ENCODE measurements around the gene ARFRP1.
A peak's percentile ranks its signal among the peaks of the same experiment; 100 is the strongest.
"Not testable (repeated sequence)": the region's sequence is repeated elsewhere in the genome, so short reads cannot be mapped to it uniquely, and the experiment has no call there.

ARFRP1 gene

DNA sequence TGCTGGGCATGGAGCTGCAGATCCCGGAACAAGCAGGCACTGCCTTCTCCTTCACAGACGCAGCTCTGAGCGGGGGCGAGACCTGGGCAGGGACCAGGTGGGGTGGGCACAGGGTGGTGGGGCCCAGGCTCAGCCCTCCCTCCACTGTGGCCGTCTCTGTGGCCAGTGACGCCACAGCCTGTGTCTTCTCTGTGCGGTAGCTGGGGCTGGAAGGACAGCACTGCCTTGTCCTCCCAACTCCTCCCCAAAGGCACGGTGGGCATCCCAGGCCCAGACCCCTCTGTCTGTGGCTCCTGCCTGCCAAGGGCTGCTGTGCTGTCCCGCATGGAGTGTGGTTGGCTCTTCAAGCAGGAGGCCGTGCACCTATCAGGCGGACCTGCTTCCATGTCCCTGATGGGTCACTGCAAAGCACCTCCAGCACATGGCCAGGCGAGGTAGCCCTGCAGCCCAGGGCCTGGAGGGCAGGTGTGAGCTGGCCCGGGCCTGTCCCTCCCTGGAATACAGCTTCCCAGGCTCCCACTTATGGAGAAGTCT lies 26.1 kb downstream of the ARFRP1 start:
- no peaks in the 10 kb centered on the region for H3K9me3 Mint-ChIP-seq
- no peak overlapping the region for H3K4me3 Mint-ChIP-seq
- H3K36me3 Mint-ChIP-seq (ENCODE audit: insufficient read depth): peaks cover 7% of the 10 kb centered on the region
- DNase-seq (no peak), ATAC-seq (replicated peaks) (no peak)
- H3K27ac Mint-ChIP-seq: no peak overlapping the region
- peaks cover 0 to 1% of the 10 kb centered on the region in 2 donors for H3K4me1 Mint-ChIP-seq (ENCODE audit: low read depth in 2 of 2)
- no peaks in the 10 kb centered on the region for H3K27me3 Mint-ChIP-seq

DNA sequence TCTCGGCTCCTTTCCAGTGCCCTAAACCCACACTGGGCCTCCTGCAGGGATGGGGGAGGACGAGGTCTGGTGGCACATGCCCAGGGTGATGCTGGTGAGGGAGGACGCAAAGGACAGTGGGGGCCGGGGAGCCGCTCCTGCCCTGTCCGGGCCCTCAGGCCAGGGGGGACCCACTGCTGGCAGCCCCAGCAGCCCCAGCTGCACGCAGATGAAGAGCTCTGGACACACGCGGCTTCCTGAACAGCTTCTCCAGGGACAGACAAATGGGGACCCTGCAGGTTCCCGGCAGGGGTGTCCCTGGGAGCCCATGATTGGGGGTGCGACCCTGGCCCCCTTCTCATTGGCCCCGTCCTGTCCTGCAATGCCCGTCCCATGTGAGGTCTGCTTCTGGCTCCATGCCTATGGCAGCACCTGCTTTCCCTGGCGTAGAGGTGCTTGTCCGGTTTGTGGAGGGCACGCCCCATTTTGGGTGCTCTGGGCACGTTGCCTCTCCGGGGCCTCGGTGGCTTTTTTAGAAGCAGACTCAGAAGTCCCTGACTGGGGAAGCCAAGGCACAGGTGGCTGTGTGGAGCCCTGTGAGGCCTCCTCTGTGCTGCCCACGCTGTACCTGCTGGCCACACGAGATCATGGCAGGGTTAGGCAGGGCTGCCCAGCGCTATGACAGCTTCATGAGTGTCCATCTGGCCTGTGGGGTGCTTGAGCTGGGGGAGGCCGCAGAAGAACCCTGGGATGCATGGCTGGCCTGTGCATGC lies 26.7 kb downstream of the ARFRP1 start:
- peak overlapping the region in 1 of 2 donors; percentile 32 for H3K27ac Mint-ChIP-seq
- H3K4me3 Mint-ChIP-seq: no peak overlapping the region
- no peak for ATAC-seq (replicated peaks)
- no peaks in the 10 kb centered on the region for H3K4me1 Mint-ChIP-seq (ENCODE audit: low read depth in 2 of 2)
- H3K36me3 Mint-ChIP-seq (ENCODE audit: insufficient read depth): peaks cover 7% of the 10 kb centered on the region
- no peaks in the 10 kb centered on the region for H3K9me3 Mint-ChIP-seq
- H3K27me3 Mint-ChIP-seq: no peaks in the 10 kb centered on the region
- DNase-seq: no peak

DNA sequence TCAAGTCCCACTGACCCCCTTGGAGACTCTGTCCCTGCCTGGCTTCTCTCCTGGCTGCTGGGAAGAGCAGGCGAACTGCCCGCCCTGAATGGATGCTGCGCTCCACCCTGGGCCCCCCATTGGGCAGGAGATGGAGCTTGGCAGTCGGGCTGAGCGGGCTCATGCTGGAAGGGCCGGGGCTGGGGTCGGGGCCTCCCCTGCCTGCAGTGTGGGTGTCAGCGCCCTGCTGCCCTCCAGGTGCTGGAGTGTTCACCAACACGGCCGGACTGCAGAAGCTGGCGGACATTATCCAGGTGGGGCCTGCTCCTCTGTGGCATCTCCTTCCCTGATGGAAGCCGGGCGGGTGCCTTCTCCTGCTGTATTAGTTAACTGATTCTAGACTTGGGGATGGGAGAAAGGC lies 27.3 kb downstream of the ARFRP1 start:
- peaks cover 7% of the 10 kb centered on the region for H3K36me3 Mint-ChIP-seq (ENCODE audit: insufficient read depth)

DNA sequence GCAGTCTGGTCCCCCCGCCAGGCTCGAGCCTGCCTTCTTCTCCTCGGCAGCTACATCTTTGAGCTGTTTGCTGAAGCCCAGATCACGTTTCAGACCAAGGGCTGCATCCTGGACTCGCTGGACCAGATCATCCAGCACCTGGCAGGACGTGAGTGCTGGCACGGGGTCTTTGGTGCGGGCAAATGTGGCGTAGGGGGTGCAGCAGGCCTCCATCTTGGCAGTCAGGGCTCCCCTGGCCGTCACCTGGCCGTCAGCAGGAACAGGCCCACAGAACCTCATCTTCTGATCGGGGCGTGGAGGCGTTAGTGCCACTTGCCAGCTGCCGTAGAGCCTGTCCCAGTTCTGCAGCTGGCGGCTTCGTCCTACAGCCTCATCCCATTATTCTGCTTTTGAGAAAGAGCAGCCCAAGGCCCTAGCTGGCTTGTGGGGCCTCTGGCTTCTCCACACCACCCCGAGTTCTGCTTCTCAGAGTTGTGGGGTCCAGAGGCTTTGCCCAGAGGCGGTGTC lies 27.9 kb downstream of the ARFRP1 start:
- no peak overlapping the region for H3K27ac Mint-ChIP-seq
- no peaks in the 10 kb centered on the region for H3K9me3 Mint-ChIP-seq
- no peaks in the 10 kb centered on the region for H3K4me1 Mint-ChIP-seq (ENCODE audit: low read depth in 2 of 2)
- H3K4me3 Mint-ChIP-seq: no peak overlapping the region
- DNase-seq: no peak
- no peaks in the 10 kb centered on the region for H3K27me3 Mint-ChIP-seq
- no peak for ATAC-seq (replicated peaks)
- H3K36me3 Mint-ChIP-seq (ENCODE audit: insufficient read depth): peaks cover 12% of the 10 kb centered on the region

More for the DNA sequence above, 27.3 kb downstream of the ARFRP1 start:
- ATAC-seq (replicated peaks) (no peak), DNase-seq (no peak)
- no peak overlapping the region for H3K4me3 Mint-ChIP-seq
- no peaks in the 10 kb centered on the region for H3K9me3 Mint-ChIP-seq
- H3K4me1 Mint-ChIP-seq (ENCODE audit: low read depth in 2 of 2): no peaks in the 10 kb centered on the region
- peak overlapping the region in 1 of 2 donors; percentile 32 for H3K27ac Mint-ChIP-seq
- H3K27me3 Mint-ChIP-seq: no peaks in the 10 kb centered on the region

DNA sequence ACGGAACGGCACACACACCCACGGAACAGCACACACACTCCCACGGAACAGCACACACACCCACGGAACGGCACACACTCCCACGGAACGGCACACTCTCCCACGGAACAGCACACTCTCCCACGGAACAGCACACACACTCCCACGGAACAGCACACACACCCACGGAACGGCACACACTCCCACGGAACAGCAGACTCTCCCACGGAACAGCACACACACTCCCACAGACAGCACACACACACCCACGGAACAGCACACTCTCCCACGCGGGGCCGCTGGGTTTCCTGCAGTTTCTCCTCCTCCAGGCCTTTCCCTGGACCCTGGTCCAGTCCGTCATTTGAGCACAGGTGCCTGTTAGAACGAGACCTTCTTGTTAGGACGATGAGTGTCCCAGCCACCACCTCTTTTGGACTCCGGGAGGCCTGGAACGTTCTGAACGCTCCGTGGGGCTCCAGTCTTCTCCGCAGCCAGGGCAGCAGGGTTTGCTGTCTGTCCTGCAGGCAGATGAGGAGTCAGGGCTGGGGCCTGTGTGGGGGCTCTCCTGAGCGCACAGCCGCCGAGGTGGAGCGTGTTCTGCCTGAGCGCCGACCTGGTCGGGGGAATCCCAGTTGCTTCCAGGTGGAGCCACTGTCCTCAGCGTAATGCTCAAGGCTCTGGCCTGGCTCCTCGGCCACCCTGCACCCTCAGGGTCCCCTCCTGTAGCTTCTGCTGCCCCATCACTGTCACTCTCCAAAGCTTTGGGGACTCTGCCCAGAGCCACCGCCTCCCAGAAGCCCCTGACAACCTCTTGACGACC lies 28.9 kb downstream of the ARFRP1 start:
- Mint-ChIP-seq H3K27me3 (no peaks in the 10 kb centered on the region), H3K4me1 (ENCODE audit: low read depth in 2 of 2) (no peaks in the 10 kb centered on the region), H3K4me3 (no peak overlapping the region), H3K36me3 (ENCODE audit: insufficient read depth) (peaks cover 13% of the 10 kb centered on the region), H3K9me3 (no peaks in the 10 kb centered on the region), H3K27ac (no peak overlapping the region)
- ATAC-seq (replicated peaks) (no peak), DNase-seq (no peak)

DNA sequence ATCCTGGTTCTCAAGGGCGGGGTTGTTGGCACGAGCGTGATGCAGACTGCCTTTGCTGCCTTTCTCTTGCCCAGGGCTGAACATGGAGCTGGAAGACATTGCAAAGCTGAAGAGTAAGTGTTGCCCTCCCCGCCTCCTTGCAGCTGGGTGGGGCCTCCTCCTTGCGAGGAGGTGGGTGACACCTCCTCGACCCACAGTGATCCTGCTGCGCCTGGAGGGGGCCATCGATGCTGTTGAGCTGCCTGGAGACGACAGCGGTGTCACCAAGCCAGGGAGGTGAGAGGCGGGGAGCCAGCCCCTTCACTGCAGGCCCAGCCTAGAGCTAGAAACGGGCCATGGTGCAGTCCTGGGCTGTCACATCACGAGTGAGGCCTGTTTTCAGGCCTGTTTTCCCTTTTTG lies 29.7 kb downstream of the ARFRP1 start:
- DNase-seq (no peak), ATAC-seq (replicated peaks) (no peak)
- no peak overlapping the region for H3K4me3 Mint-ChIP-seq
- no peak overlapping the region for H3K27ac Mint-ChIP-seq
- no peaks in the 10 kb centered on the region for H3K4me1 Mint-ChIP-seq (ENCODE audit: low read depth in 2 of 2)
- H3K27me3 Mint-ChIP-seq: no peaks in the 10 kb centered on the region
- no peaks in the 10 kb centered on the region for H3K9me3 Mint-ChIP-seq
- H3K36me3 Mint-ChIP-seq (ENCODE audit: insufficient read depth): peaks cover 13% of the 10 kb centered on the region

DNA sequence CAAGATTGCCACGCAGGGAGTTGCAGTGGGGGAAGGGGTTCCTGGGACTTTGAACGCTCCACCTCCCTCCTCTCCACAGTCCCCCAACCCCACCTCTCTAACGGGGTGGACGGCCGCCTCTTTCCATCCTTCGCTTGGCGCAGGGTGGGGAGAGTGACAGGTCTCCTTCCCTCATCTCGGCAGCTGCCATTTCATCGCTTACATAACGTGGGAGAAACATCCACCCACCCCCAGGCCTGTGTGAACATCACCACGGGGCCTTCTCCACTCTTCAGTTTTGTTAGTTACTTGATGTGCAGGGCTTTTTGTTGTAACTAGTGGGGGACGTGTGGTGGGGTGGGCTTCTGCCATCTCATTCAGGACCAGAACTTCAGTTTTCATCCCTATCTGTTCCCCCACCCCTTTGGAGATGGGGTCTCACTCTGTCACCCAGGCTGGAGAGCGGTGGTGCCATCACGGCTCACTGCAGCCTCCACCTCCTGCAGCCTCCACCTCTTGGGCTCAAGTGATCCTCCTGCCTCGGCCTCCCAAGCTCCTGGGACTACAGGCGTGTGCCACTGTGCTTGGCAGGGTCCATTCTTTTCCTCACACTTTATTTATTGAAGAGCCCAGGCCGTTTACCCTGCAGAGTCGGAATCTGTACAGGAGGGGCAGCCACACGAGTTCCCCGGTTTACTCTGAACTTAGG lies 32.0 kb downstream of the ARFRP1 start:
- no peak for DNase-seq

DNA sequence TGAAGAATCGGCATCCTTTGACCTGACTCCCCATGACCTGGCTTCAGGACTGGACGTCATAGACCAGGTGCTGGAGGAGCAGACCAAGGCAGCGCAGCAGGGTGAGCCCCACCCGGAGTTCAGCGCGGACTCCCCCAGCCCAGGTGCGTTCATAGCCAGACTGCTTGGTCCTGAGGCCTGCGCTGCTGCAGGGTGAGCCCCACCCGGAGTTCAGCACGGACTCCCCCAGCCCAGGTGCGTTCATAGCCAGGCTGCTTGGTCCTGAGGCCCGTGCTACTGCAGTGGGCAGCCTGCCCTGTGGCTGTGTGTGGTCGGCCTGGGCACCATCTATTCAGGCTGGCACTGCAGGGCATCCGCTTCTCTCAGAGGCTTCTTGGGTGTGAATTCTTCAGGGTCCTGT lies 33.8 kb downstream of the ARFRP1 start:
- Mint-ChIP-seq H3K27me3 (no peaks in the 10 kb centered on the region), H3K36me3 (ENCODE audit: insufficient read depth) (peaks cover 11% of the 10 kb centered on the region), H3K4me3 (no peak overlapping the region), H3K4me1 (ENCODE audit: low read depth in 2 of 2) (no peaks in the 10 kb centered on the region), H3K9me3 (no peaks in the 10 kb centered on the region), H3K27ac (no peak overlapping the region)
- ATAC-seq (replicated peaks) (no peak), DNase-seq (no peak)

More for the DNA sequence above, 32.0 kb downstream of the ARFRP1 start:
- no peak overlapping the region for H3K4me3 Mint-ChIP-seq
- H3K4me1 Mint-ChIP-seq (ENCODE audit: low read depth in 2 of 2): no peaks in the 10 kb centered on the region
- H3K36me3 Mint-ChIP-seq (ENCODE audit: insufficient read depth): peaks cover 15% of the 10 kb centered on the region
- H3K27ac Mint-ChIP-seq: no peak overlapping the region
- ATAC-seq (replicated peaks): no peak
- no peaks in the 10 kb centered on the region for H3K9me3 Mint-ChIP-seq
- H3K27me3 Mint-ChIP-seq: no peaks in the 10 kb centered on the region

DNA sequence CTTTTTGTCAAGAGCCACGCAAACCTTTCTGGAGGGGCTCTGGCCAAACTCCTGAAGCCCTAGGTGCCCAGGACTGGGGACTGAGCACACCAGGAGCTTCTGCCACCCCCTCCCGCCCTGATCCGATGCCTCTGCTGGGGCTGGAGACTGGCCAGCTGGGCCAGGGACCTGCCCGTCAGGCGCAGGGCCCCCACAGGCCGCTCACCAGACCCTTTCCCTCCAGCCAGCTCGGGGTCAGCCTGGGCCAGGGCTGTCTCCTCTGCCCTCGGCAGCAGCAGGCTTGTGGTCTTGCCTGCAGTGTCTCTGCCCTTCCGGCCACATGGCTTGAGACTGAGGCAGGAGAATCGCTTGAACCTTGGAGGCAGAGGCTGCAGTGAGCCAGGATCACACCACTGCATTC lies 35.1 kb downstream of the ARFRP1 start:
- peaks cover 9% of the 10 kb centered on the region for H3K36me3 Mint-ChIP-seq (ENCODE audit: insufficient read depth)
- ATAC-seq (replicated peaks): no peak
- H3K9me3 Mint-ChIP-seq: no peaks in the 10 kb centered on the region
- no peaks in the 10 kb centered on the region for H3K27me3 Mint-ChIP-seq
- H3K27ac Mint-ChIP-seq: no peak overlapping the region
- H3K4me3 Mint-ChIP-seq: no peak overlapping the region
- no peak for DNase-seq
- no peaks in the 10 kb centered on the region for H3K4me1 Mint-ChIP-seq (ENCODE audit: low read depth in 2 of 2)

DNA sequence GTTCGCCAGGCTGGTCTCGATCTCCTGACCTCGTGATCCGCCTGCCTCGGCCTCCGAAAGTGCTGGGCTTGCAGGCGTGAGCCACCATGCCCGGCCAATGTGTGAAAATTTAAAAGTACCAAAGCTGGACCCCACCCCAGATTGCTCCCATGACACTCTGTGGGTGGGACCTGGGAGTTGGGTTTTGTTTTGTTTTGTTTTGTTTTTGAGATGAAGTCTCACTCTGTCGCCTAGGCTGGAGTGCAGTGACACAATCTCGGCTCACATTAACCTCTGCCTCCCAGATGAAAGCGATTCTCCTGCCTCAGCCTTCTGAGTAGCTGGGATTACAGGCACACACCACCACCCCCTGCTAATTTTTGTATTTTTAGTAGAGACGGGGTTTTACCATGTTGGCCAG lies 36.1 kb downstream of the ARFRP1 start:
- not testable (repeated sequence) for DNase-seq; H3K4me3 Mint-ChIP-seq; H3K27ac Mint-ChIP-seq; H3K4me1 Mint-ChIP-seq (ENCODE audit: low read depth in 2 of 2); H3K27me3 Mint-ChIP-seq; ATAC-seq (replicated peaks); H3K9me3 Mint-ChIP-seq
- H3K36me3 Mint-ChIP-seq (ENCODE audit: insufficient read depth): peaks cover 14% of the 10 kb centered on the region

DNA sequence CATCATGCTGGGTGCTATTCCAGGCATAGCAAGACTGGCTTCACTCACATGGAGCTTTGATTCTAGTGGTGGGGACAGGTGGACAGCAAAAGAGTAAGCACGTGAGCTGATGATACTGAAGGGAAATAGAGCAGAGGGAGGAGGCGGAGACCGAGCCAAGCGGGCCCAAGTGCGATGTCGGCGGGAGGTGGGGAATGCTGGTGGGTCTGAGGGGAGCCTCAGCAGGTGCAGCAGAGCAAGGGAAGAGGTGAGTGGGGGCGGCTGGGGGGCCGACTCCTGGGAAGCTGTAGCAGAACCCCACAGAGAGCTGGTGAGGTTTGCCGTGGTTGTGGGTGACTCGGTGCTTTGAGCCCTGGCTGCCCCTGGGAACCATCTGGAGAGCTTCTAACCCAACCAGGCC lies 39.4 kb downstream of the ARFRP1 start:
- no peak overlapping the region for H3K27ac Mint-ChIP-seq
- peaks cover 15% of the 10 kb centered on the region for H3K36me3 Mint-ChIP-seq (ENCODE audit: insufficient read depth)
- H3K4me3 Mint-ChIP-seq: no peak overlapping the region
- ATAC-seq (replicated peaks): no peak
- no peaks in the 10 kb centered on the region for H3K27me3 Mint-ChIP-seq
- H3K9me3 Mint-ChIP-seq: no peaks in the 10 kb centered on the region
- no peak for DNase-seq
- no peaks in the 10 kb centered on the region for H3K4me1 Mint-ChIP-seq (ENCODE audit: low read depth in 2 of 2)

DNA sequence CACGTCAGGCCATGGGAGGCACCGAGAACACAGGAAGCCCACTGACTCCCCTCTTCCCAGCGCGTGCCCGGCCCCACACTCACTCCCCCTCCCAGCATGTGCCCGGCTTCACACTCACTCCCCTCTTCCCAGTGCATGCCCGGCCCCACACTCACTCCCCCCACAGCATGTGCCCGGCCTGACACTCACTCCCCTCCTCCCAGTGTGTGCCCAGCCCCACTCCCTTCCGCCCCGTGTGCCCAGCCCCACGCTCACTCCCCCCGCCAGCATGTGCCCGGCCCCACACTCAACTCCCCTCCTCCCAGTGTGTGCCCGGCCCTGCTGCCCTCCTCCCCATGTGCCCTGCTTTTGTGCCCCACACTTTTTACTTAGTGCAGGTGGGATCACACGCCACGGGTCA lies 39.9 kb downstream of the ARFRP1 start:
- no peaks in the 10 kb centered on the region for H3K4me1 Mint-ChIP-seq (ENCODE audit: low read depth in 2 of 2)
- peaks cover 15% of the 10 kb centered on the region for H3K36me3 Mint-ChIP-seq (ENCODE audit: insufficient read depth)
- DNase-seq: no peak
- H3K27me3 Mint-ChIP-seq: no peaks in the 10 kb centered on the region
- H3K27ac Mint-ChIP-seq: no peak overlapping the region
- no peaks in the 10 kb centered on the region for H3K9me3 Mint-ChIP-seq
- no peak for ATAC-seq (replicated peaks)
- H3K4me3 Mint-ChIP-seq: no peak overlapping the region

DNA sequence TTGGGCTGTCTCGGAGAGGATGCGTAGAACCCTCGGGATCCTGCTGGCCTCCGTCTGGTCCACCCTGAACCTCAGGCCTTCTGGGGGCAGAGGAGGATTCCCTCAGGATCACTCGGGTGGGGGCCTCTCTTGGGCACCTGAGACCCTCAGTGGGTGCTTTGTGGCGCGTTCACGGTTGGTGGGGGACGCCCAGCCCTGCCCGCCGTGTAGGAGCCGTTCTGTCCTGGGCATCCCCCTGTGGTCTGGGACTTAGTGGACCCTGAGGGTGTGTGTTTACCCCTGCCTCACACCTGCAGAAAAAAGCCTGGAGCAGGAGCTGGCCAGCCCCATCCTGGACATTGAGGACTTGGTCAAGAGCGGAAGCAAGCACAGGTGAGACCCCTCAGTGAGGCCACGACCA lies 42.1 kb downstream of the ARFRP1 start:
- Mint-ChIP-seq H3K27ac (peak overlapping the region in 1 of 2 donors; percentile 82), H3K9me3 (no peaks in the 10 kb centered on the region), H3K4me3 (no peak overlapping the region), H3K27me3 (no peaks in the 10 kb centered on the region), H3K4me1 (ENCODE audit: low read depth in 2 of 2) (no peaks in the 10 kb centered on the region), H3K36me3 (ENCODE audit: insufficient read depth) (peaks cover 16% of the 10 kb centered on the region)
- ATAC-seq (replicated peaks): no peak
- no peak for DNase-seq
